PC-3 (cell line): ENCODE data around the gene MAU2.

Experiments used
- EZH2 ChIP-seq: fragments of 300-600 bp; sonication (generic); IDR thresholded peaks from one replicate; pipeline ENCODE4 v1.6.1; 2017; ENCODE audit warnings: antibody characterized with exemption, mild to moderate bottlenecking, low read length; ENCODE audit not compliant: unreplicated experiment
- TF ChIP-seq, protein P1 (sequence below): fragments of 300-600 bp; sonication (generic); conservative IDR thresholded peaks from 2 replicates; pipeline ENCODE4 v1.5.1; 2017; ENCODE audit warnings: antibody characterized with exemption, low read depth, mild to moderate bottlenecking, low read length

DNA sequence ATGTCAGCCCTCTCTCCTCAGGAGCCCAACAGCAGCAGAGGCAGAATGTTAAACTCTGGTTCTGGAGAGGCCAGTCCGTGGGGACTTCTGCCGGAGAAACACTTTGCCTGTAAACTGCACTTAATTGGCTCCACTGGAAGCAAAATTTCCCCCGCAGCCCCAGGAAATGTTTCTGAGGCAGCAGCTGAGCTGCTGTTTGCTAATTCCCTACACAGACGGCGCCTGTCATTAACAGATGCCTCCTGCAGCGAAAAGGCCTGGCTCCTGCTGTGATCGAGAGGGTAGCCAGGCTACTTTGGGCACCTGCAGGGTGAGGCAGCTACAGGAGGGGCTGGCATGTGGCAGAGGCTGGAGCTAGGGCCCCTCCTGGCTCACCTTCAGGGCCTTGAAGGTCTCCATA is 42.3 kb upstream of the MAU2 start:
- TF ChIP-seq, protein P1, sequence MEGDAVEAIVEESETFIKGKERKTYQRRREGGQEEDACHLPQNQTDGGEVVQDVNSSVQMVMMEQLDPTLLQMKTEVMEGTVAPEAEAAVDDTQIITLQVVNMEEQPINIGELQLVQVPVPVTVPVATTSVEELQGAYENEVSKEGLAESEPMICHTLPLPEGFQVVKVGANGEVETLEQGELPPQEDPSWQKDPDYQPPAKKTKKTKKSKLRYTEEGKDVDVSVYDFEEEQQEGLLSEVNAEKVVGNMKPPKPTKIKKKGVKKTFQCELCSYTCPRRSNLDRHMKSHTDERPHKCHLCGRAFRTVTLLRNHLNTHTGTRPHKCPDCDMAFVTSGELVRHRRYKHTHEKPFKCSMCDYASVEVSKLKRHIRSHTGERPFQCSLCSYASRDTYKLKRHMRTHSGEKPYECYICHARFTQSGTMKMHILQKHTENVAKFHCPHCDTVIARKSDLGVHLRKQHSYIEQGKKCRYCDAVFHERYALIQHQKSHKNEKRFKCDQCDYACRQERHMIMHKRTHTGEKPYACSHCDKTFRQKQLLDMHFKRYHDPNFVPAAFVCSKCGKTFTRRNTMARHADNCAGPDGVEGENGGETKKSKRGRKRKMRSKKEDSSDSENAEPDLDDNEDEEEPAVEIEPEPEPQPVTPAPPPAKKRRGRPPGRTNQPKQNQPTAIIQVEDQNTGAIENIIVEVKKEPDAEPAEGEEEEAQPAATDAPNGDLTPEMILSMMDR = no peak
- TF ChIP-seq EZH2 = no peak
